Hematopoietic multipotent progenitor cell treated with erythropoietin and hydrocortisone succinate and interleukin-3 and kit ligand, for 17 days (in vitro differentiated cells): Measurements from ENCODE around the gene DMBT1.

ENCODE experiments used
- DNase-seq: peaks from one replicate; pipeline ENCODE4 v3.0.0-alpha.2; 2015; ENCODE audit warnings: low spot score

Gene DMBT1

DNA sequence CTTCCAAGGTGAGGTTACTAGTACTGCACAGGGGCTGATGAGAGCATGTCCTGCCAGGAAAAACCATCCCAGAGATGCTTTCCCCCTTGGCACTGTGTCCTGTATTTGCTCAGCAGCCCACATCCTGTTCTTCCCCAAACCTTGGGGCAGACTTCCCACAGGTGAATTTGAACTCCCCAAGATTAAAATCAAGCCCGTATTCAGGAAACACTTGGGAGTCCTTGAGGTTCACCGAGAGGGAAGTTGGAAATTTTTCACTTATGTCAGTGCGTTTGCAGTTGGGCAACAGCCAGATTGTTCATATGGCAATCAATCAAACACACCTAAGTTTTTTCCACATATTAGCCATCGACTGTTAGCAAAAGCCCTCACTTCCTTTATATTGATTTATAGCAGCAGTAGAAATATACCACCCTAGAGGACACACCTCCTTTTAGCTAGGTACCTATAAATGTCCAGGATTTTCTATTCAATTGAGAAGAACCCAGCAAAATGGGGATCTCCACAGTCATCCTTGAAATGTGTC lies at the start of gene DMBT1:
Gene DMBT1, plus strand, starts transcription at position 476 of the 526 bp plus-strand sequence. Its CDS starts 17 bp downstream, at position 493.
- no peak for DNase-seq

GRCh38 chr10:122513053-122513452 lies 47.5 kb upstream of the DMBT1 start:
- DNase-seq = no peak

DNA sequence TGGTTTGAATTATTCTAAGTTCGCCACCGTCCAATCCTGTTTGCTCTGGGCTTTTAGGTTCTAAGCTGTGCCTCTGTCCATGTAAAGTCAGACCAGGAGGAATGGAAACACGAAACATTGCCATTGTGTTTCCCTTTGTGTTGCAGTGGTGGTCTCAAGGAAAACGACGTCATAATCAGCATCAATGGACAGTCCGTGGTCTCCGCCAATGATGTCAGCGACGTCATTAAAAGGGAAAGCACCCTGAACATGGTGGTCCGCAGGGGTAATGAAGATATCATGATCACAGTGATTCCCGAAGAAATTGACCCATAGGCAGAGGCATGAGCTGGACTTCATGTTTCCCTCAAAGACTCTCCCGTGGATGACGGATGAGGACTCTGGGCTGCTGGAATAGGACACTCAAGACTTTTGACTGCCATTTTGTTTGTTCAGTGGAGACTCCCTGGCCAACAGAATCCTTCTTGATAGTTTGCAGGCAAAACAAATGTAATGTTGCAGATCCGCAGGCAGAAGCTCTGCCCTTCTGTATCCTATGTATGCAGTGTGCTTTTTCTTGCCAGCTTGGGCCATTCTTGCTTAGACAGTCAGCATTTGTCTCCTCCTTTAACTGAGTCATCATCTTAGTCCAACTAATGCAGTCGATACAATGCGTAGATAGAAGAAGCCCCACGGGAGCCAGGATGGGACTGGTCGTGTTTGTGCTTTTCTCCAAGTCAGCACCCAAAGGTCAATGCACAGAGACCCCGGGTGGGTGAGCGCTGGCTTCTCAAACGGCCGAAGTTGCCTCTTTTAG lies 46.3 kb upstream of the DMBT1 start:
- DNase-seq = no peak

DNA sequence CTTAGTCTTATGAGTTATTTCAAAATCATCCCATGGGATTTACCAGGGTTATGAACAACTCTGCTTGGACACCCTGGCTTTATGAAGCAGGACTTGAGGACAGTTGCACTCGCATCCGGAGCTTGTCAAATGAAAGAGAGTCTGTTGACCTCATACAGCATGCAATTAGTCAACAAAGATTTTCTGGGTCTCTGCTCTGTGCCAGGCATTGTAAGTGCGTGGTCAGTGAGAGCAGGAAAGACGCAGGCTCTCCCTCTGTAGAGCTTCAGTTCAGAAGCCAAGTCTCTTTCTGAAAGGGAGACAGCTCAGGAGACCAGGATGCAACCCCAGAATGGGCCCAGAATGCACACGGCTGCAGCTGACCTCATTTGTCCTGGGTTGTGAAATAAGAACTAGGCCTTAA lies 45.5 kb upstream of the DMBT1 start:
- no peak for DNase-seq

DNA sequence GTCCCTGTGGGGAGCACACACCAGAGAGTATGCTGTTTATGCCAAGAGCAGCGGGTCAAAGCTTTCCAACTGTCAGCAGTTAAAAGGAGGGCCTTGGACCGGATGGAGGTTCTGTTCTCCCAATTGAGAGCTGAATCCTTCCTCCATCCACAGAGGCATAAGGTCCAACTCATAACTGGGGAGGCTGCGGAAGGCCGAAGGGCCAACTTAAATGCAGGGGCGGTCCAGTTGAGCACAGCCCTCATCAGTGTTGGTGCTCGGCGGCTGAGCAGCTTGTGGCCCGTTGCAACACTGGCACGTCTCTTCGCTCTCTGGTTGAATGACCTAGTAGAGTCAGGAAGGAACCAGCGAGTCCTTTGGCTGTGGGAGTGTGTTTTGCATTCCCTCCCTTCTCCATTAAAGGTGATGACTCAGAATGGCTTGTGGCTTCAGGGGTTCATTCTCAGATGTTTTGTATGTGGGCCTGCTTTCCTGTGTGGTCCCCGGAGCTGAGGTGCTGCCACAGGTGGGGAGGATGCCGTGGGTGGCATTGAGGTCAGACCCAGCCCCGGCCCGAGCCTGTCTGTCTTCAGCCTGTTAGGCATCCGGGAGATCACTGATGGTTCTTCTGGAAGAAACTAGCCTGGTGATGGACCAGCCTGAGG lies 44.8 kb upstream of the DMBT1 start:
- no peak for DNase-seq

DNA sequence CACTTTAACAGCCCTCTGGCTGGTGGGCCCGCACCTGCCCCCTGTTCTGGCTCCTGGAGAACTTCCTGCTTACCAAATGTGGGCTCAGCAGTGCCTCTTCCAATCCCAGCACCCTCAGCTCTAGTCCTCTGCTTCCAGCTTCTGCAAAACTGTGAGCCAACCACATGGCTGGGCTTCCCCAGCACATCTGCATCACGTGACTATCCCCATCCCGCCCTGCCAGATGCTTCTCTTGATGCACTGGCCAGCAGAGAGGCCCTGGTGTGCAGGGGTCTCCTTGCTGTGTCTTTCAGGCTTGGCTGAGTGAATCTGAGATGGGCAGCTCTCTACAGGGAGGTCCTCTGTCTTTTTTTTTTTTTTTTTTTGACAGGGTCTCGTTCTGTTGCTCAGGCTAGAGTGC lies 43.8 kb upstream of the DMBT1 start:
- no peak for DNase-seq

GRCh38 chr10:122519144-122519543 lies 41.4 kb upstream of the DMBT1 start:
- no peak for DNase-seq

- DNase-seq = no peak
These were observed 40.7 kb upstream of the DMBT1 start for GRCh38 chr10:122519873-122520272.

- no peak for DNase-seq
These were observed 39.5 kb upstream of the DMBT1 start for GRCh38 chr10:122521011-122521410.

DNA sequence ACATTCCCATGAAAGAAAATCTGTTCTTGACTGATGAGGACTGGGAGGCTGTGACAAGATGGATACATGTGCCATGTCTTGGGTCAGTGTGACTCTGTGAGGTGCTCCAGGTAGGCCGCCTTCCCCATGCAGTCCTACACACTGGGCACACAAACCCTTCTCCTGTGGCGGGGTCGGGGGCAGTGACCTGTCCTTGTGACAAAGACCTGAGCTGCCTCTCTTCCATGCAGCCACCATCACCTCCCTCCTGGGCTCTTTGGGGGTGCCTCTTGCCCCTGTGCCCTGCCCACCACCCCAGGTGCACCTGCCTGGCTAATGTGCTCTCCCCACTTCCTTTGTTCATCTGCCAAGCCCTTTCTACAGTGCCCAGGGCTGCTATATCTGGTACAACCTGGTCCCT lies 35.7 kb upstream of the DMBT1 start:
- no peak for DNase-seq

- DNase-seq = no peak
These were observed 34.8 kb upstream of the DMBT1 start for GRCh38 chr10:122525788-122526187.

GRCh38 chr10:122526892-122527291 lies 33.7 kb upstream of the DMBT1 start:
- DNase-seq = no peak

- no peak for DNase-seq
These were observed 30.4 kb upstream of the DMBT1 start for GRCh38 chr10:122530177-122530576.

- DNase-seq = no peak
These were observed 29.3 kb upstream of the DMBT1 start for GRCh38 chr10:122531261-122531660.

GRCh38 chr10:122531939-122532338 lies 28.6 kb upstream of the DMBT1 start:
- DNase-seq = no peak

- DNase-seq = no peak
These were observed 27.8 kb upstream of the DMBT1 start for GRCh38 chr10:122532601-122533296.

GRCh38 chr10:122537545-122537944 lies 23.0 kb upstream of the DMBT1 start:
- no peak for DNase-seq

- no peak for DNase-seq
These were observed 19.0 kb upstream of the DMBT1 start for GRCh38 chr10:122541541-122542002.

DNA sequence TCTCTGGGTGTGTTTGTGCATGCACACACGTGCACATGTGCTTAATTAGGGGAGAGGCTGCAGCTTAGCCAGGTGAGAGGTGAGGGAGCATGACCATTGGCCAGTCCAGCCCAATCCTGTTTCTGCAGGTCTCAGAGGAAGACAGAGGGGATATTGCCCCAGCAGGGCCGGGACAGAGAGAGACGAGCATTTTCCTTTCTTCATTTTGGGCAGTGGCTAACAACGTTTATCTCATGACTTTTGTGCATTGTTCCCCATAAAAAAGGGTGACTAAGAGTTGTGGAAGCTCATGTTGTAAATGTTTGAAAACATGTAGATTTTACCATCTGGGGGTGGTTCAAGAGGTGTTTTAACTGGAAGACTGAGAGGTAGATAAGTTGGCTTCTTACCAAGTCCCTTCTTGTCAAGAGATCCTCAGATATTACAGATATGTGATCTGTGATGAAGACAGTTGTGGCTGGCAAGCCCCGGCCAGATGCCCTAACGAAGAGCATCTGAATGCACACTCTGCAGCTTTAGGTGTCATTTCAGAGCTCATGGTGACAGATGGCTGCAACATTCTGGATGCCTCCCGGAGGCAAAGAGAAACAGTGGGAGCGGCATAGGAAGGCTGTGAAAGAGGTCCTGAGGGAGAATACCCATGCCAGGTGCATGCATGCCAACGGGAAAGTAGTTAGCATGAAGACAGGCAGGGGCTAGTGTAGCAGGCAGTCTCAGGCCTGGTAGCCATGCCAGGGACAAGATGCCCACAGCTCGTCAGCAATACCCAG lies 16.7 kb upstream of the DMBT1 start:
- DNase-seq = no peak

DNA sequence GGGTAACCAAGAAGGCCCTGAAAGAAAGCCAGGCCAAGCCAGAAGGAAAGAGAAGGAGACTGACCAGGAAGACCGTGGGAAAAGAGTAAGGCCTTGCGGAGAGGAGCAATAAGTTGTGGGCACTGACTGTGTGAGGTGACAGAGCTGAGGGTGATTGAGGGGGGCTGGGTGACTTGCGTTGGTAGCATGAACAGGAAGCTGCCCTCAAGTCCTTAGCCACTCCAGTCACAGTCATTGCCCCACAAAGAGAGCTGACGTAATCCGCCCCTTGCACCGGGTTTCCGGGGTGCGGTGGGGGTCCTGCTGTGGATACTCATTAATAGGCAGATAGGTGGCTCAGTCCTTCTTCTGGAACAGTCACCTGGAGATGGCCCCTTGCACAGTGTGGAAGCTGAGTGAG lies 16.1 kb upstream of the DMBT1 start:
- DNase-seq = no peak

DNA sequence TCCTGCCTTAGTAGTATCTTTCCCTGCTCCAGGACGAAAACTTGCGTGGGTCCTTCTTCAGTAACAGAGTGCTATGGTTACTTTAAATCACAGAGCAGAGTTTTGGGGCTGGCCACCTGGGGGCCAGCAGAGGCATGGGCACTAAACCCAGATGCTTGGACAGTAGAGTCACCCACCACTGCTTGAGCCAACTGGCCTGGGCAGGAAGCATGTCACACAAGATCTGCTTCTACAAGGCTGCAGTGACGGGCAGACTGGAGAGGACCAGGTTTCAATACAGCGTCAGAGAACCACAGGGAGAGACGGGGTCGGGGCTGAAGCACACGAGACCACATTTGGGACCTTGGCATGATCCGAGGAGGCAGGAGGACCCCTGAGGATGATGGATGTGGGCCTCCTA lies 14.3 kb upstream of the DMBT1 start:
- DNase-seq = no peak
